NB4 (cell line): ENCODE data around the gene BCAR3.

Experiments used
- DNase-seq: peaks from one replicate; pipeline ENCODE4 v3.0.0; 2010; ENCODE audit warnings: low read depth
- H3K4me3 ChIP-seq: one replicate; pipeline ENCODE4 v1.5.1; 2011; ENCODE audit warnings: mild to moderate bottlenecking, low read depth, low read length, moderate library complexity
- CTCF ChIP-seq: IDR thresholded peaks from one replicate; pipeline ENCODE4 v1.5.1; 2012; ENCODE audit warnings: low read depth, low read length
- MYC ChIP-seq: IDR thresholded peaks from 2 replicates; pipeline ENCODE4 v1.6.1; 2011; ENCODE audit warnings: low read depth, low read length
- POLR2A ChIP-seq: IDR thresholded peaks from 2 replicates; pipeline ENCODE4 v1.6.1; 2011; ENCODE audit warnings: mild to moderate bottlenecking; ENCODE audit not compliant: insufficient read length; ENCODE audit errors: extremely low read depth
- TF ChIP-seq, protein P1 (sequence below): IDR thresholded peaks from 2 replicates; pipeline ENCODE4 v1.6.1; 2011; ENCODE audit warnings: low read depth, low read length

Gene BCAR3

DNA sequence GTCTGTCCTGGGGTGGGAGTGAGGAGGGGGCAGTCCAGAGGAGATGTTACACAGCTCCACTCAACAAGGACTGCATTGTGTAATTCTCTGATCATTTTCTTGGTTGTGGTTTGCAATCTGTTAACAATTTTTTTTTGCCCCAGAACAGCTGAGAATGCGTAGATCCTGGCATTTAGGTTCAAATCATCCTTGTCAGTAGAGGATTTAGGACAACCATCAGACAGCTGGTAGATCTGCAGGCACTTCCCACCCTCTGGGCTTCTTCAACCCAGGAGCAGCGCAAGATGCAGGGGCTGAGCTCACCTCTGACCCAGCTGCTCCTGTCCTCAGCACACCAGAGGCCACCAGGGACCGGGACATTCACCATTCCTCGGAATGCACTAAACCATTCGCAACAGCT lies 13.5 kb downstream of the BCAR3 start:
- no peak overlapping the region for H3K4me3 ChIP-seq
- no peak for DNase-seq
- TF ChIP-seq CTCF (no peak), POLR2A (no peak), MYC (no peak)
- TF ChIP-seq, protein P1, sequence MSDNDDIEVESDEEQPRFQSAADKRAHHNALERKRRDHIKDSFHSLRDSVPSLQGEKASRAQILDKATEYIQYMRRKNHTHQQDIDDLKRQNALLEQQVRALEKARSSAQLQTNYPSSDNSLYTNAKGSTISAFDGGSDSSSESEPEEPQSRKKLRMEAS = no peak

- no peak for TF ChIP-seq MYC
- TF ChIP-seq CTCF = no peak
- TF ChIP-seq, protein P1 = no peak
- TF ChIP-seq POLR2A = no peak
- H3K4me3 ChIP-seq = no peak overlapping the region
- no peak for DNase-seq
These were observed 14.0 kb downstream of the BCAR3 start for GRCh38 chr1:93667642-93668041.

- no peak for DNase-seq
- no peak overlapping the region for H3K4me3 ChIP-seq
- TF ChIP-seq, protein P1 = no peak
- no peak for TF ChIP-seq MYC
- TF ChIP-seq POLR2A = no peak
- TF ChIP-seq CTCF = no peak
These were observed 14.8 kb downstream of the BCAR3 start for GRCh38 chr1:93666613-93667384.

GRCh38 chr1:93665015-93665414 lies 16.6 kb downstream of the BCAR3 start:
- TF ChIP-seq, protein P1 = no peak
- TF ChIP-seq CTCF (no peak), POLR2A (no peak), MYC (no peak)
- no peak for DNase-seq

GRCh38 chr1:93663208-93663614 lies 18.4 kb downstream of the BCAR3 start:
- no peak overlapping the region for H3K4me3 ChIP-seq
- DNase-seq = no peak
- TF ChIP-seq, protein P1 = no peak
- no peak for TF ChIP-seq CTCF
- TF ChIP-seq MYC = no peak
- TF ChIP-seq POLR2A = no peak

More at GRCh38 chr1:93665015-93665414, 16.6 kb downstream of the BCAR3 start:
- H3K4me3 ChIP-seq = no peak overlapping the region
